ENCODE measurements around the gene MBNL2.

DNA sequence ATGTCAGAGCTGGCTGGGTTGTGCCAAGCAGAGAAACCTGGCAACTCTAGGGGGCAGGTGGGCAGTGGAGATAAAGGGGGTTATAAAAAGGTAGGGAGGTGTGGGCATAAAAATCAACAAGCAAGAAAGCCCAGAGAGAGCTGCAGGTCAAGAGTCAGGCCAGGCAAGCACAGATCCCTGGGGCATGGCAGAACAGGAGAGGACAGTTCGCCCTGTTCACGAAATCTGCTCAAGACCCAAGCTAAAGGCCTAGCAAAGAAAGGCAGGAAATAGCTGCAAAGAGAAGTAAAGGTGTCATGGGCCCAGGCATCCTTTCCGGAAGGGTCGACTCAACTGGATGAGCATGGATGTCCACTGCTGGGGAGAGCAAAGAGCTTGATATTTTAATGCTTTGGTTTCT lies 3.4 kb downstream of the MBNL2 start:
- TF ChIP-seq CREM (IDR thresholded peaks at IDR 0.05; ENCODE audit: low read depth) = no peak
- no peak for TF ChIP-seq KDM1A (IDR thresholded peaks at IDR 0.05; ENCODE audit: borderline replicate concordance)
- no peak for TF ChIP-seq ETV6 (conservative IDR thresholded peaks at IDR 0.05 in 1 of 2, IDR thresholded peaks at IDR 0.05 in 1 of 2; ENCODE audit: borderline replicate concordance in 1 of 2, low read depth in 1 of 2)
- TF ChIP-seq, protein P1, sequence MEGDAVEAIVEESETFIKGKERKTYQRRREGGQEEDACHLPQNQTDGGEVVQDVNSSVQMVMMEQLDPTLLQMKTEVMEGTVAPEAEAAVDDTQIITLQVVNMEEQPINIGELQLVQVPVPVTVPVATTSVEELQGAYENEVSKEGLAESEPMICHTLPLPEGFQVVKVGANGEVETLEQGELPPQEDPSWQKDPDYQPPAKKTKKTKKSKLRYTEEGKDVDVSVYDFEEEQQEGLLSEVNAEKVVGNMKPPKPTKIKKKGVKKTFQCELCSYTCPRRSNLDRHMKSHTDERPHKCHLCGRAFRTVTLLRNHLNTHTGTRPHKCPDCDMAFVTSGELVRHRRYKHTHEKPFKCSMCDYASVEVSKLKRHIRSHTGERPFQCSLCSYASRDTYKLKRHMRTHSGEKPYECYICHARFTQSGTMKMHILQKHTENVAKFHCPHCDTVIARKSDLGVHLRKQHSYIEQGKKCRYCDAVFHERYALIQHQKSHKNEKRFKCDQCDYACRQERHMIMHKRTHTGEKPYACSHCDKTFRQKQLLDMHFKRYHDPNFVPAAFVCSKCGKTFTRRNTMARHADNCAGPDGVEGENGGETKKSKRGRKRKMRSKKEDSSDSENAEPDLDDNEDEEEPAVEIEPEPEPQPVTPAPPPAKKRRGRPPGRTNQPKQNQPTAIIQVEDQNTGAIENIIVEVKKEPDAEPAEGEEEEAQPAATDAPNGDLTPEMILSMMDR (IDR thresholded peaks at IDR 0.05 in 2 of 3, conservative IDR thresholded peaks at IDR 0.05 in 1 of 3; ENCODE audit: control insufficient read depth in 2 of 3, extremely low read depth in 1 of 3, insufficient read depth in 1 of 3, low read depth in 3 of 3, low read length in 3 of 3) = no peak
- no peak for TF ChIP-seq RCOR1 (conservative IDR thresholded peaks at IDR 0.05; ENCODE audit: low read depth, low read length)
- TF ChIP-seq, protein P2, sequence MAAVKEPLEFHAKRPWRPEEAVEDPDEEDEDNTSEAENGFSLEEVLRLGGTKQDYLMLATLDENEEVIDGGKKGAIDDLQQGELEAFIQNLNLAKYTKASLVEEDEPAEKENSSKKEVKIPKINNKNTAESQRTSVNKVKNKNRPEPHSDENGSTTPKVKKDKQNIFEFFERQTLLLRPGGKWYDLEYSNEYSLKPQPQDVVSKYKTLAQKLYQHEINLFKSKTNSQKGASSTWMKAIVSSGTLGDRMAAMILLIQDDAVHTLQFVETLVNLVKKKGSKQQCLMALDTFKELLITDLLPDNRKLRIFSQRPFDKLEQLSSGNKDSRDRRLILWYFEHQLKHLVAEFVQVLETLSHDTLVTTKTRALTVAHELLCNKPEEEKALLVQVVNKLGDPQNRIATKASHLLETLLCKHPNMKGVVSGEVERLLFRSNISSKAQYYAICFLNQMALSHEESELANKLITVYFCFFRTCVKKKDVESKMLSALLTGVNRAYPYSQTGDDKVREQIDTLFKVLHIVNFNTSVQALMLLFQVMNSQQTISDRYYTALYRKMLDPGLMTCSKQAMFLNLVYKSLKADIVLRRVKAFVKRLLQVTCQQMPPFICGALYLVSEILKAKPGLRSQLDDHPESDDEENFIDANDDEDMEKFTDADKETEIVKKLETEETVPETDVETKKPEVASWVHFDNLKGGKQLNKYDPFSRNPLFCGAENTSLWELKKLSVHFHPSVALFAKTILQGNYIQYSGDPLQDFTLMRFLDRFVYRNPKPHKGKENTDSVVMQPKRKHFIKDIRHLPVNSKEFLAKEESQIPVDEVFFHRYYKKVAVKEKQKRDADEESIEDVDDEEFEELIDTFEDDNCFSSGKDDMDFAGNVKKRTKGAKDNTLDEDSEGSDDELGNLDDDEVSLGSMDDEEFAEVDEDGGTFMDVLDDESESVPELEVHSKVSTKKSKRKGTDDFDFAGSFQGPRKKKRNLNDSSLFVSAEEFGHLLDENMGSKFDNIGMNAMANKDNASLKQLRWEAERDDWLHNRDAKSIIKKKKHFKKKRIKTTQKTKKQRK (IDR thresholded peaks at IDR 0.05; ENCODE audit: low read depth, low read length) = no peak
- TF ChIP-seq, protein P3, sequence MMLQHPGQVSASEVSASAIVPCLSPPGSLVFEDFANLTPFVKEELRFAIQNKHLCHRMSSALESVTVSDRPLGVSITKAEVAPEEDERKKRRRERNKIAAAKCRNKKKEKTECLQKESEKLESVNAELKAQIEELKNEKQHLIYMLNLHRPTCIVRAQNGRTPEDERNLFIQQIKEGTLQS (IDR thresholded peaks at IDR 0.05; ENCODE audit: borderline replicate concordance, extremely low read depth, low read depth, low read length) = no peak
- TF ChIP-seq FOS (IDR thresholded peaks at IDR 0.05; ENCODE audit: borderline replicate concordance, extremely low read depth, insufficient read length) = no peak
- no peak for TF ChIP-seq SIN3A (IDR thresholded peaks at IDR 0.05; ENCODE audit: low read depth, low read length)
- TF ChIP-seq CEBPB (IDR thresholded peaks at IDR 0.05; ENCODE audit: borderline replicate concordance in 1 of 2, low read depth in 2 of 2, low read length in 2 of 2) = no peak
- TF ChIP-seq RELA (IDR thresholded peaks at IDR 0.05; ENCODE audit: borderline replicate concordance, partially characterized antibody) = no peak
- TF ChIP-seq SUZ12 (IDR thresholded peaks at IDR 0.05; ENCODE audit: unreplicated experiment) = no peak
- no peak for TF ChIP-seq BACH1 (IDR thresholded peaks at IDR 0.05; ENCODE audit: borderline replicate concordance)
- TF ChIP-seq POU2F2 (IDR thresholded peaks at IDR 0.05; ENCODE audit: borderline replicate concordance, low read depth, low read length) = no peak

Data from GM12878 (cell line).